ENCODE results near the gene DSC2. TPM values are rescaled to one million over a fixed set of nuclear protein-coding genes. Genes with fewer than 3 reads are reported as not detected.

Gene DSC2
- total RNA-seq, 1 experiment from 2014 or later = 2.7 TPM

- in situ Hi-C loops (cut with HindIII; ENCODE audit: low pct_unique_long_range_greater_than_20kb, low sequenced_read_pairs) (no loop called here), intact Hi-C loops (cut with micrococcal nuclease; ENCODE audit: unreplicated experiment) (no loop called here)
- ChIA-PET POLR2A (no interaction called here), CTCF (no interaction called here)
- DNase-seq (ENCODE audit: low read depth, low spot score) (no peak), ATAC-seq (no peak)
- Histone ChIP-seq H3K27me3 (ENCODE audit: control insufficient read depth, insufficient read depth, low read length) (peaks cover 5% of the 10 kb centered on the region), H3K36me3 (ENCODE audit: control insufficient read depth, insufficient read depth, low read length) (no peaks in the 10 kb centered on the region; the same call in 1 of the 2 replicates), H3K27ac (ENCODE audit: low read length) (no peak overlapping the region), H3K4me1 (ENCODE audit: control insufficient read depth, insufficient read depth, low read length) (no peaks in the 10 kb centered on the region), H3K4me3 (ENCODE audit: low read depth in 2 of 2, low read length in 2 of 2) (no peak overlapping the region), H3K9me3 (ENCODE audit: control insufficient read depth, insufficient read depth, low read depth, low read length) (no peaks in the 10 kb centered on the region)
- BruUV-seq (replicated peaks) = no TSS peak
- TF ChIP-seq TCF7L2 (IDR thresholded peaks at IDR 0.05; ENCODE audit: low read depth, low read length) (no peak), SIN3A (IDR thresholded peaks at IDR 0.05; ENCODE audit: borderline replicate concordance, insufficient read depth, low read depth, low read length) (no peak), CTCF (IDR thresholded peaks at IDR 0.05) (no peak), REST (IDR thresholded peaks at IDR 0.05; ENCODE audit: insufficient read depth in 1 of 2, low read depth in 2 of 2, low read length in 1 of 2) (no peak), POLR2AphosphoS5 (IDR thresholded peaks at IDR 0.05; ENCODE audit: low read depth, low read length) (no peak)
Measured at GRCh38 chr18:31048216-31048615, 54.0 kb downstream of the DSC2 start.

- CTCF ChIA-PET = no interaction called here
- in situ Hi-C loops (cut with HindIII; ENCODE audit: low pct_unique_long_range_greater_than_20kb, low sequenced_read_pairs) = no loop called here
- Histone ChIP-seq H3K4me1 (ENCODE audit: control insufficient read depth, insufficient read depth, low read length) (no peaks in the 10 kb centered on the region), H3K27me3 (ENCODE audit: control insufficient read depth, insufficient read depth, low read length) (peaks cover 8% of the 10 kb centered on the region), H3K4me3 (ENCODE audit: low read depth in 2 of 2, low read length in 2 of 2) (no peak overlapping the region), H3K27ac (ENCODE audit: low read length) (no peak overlapping the region), H3K9me3 (ENCODE audit: control insufficient read depth, insufficient read depth, low read depth, low read length) (no peaks in the 10 kb centered on the region), H3K36me3 (ENCODE audit: control insufficient read depth, insufficient read depth, low read length) (no peaks in the 10 kb centered on the region; the same call in 1 of the 2 replicates)
- no peak for TF ChIP-seq TCF7L2 (IDR thresholded peaks at IDR 0.05; ENCODE audit: low read depth, low read length)
- no peak for TF ChIP-seq SIN3A (IDR thresholded peaks at IDR 0.05; ENCODE audit: borderline replicate concordance, insufficient read depth, low read depth, low read length)
- no peak for TF ChIP-seq POLR2AphosphoS5 (IDR thresholded peaks at IDR 0.05; ENCODE audit: low read depth, low read length)
- TF ChIP-seq REST (IDR thresholded peaks at IDR 0.05; ENCODE audit: insufficient read depth in 1 of 2, low read depth in 2 of 2, low read length in 1 of 2) = no peak
- no peak for TF ChIP-seq CTCF (IDR thresholded peaks at IDR 0.05)
- no peak for ATAC-seq
- intact Hi-C loops (cut with micrococcal nuclease; ENCODE audit: unreplicated experiment) = no loop called here
- POLR2A ChIA-PET = no interaction called here
- BruUV-seq (replicated peaks) = no TSS peak
- no peak for DNase-seq (ENCODE audit: low read depth, low spot score)
Measured at GRCh38 chr18:31046916-31047315, 55.3 kb downstream of the DSC2 start.
